ENCODE measurements around the gene LTC4S.

GRCh38 chr5:179788193-179788854, 5.5 kb upstream of the LTC4S start:
- TF ChIP-seq, protein P1, sequence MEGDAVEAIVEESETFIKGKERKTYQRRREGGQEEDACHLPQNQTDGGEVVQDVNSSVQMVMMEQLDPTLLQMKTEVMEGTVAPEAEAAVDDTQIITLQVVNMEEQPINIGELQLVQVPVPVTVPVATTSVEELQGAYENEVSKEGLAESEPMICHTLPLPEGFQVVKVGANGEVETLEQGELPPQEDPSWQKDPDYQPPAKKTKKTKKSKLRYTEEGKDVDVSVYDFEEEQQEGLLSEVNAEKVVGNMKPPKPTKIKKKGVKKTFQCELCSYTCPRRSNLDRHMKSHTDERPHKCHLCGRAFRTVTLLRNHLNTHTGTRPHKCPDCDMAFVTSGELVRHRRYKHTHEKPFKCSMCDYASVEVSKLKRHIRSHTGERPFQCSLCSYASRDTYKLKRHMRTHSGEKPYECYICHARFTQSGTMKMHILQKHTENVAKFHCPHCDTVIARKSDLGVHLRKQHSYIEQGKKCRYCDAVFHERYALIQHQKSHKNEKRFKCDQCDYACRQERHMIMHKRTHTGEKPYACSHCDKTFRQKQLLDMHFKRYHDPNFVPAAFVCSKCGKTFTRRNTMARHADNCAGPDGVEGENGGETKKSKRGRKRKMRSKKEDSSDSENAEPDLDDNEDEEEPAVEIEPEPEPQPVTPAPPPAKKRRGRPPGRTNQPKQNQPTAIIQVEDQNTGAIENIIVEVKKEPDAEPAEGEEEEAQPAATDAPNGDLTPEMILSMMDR (IDR thresholded peaks at IDR 0.05 in 4 of 5, conservative IDR thresholded peaks at IDR 0.05 in 1 of 5) = no peak
- no peak for TF ChIP-seq POLR2A (IDR thresholded peaks at IDR 0.05)
